ENCODE data around the gene PIP5K1B. TPM values are rescaled to one million over a fixed set of nuclear protein-coding genes. Genes with fewer than 3 reads are reported as not detected.

The PIP5K1B gene
- total RNA-seq, 1 experiment from 2014 or later = 5.2 TPM

GRCh38 chr9:68768619-68769018, 63.6 kb downstream of the PIP5K1B start:
- no peak overlapping the region for H3K4me3 Mint-ChIP-seq
- TF ChIP-seq MAX (CRISPR knock-in tag; IDR thresholded peaks at IDR 0.05) (no peak), ZNF425 (CRISPR knock-in tag; conservative IDR thresholded peaks at IDR 0.05) (no peak), GRHL2 (CRISPR knock-in tag; IDR thresholded peaks at IDR 0.05; ENCODE audit: insufficient replicate concordance, severe bottlenecking) (no peak), SP1 (CRISPR knock-in tag; conservative IDR thresholded peaks at IDR 0.05) (no peak), CTCF (IDR thresholded peaks at IDR 0.05) (no peak), ZNF317 (CRISPR knock-in tag; IDR thresholded peaks at IDR 0.05; ENCODE audit: borderline replicate concordance, low read depth) (no peak), RORB (CRISPR knock-in tag; IDR thresholded peaks at IDR 0.05) (no peak), ZNF219 (CRISPR knock-in tag; IDR thresholded peaks at IDR 0.05; ENCODE audit: borderline replicate concordance) (no peak), CREB1 (CRISPR knock-in tag; IDR thresholded peaks at IDR 0.05) (no peak), TCF7 (CRISPR knock-in tag; IDR thresholded peaks at IDR 0.05; ENCODE audit: low read depth) (no peak), AFF4 (CRISPR knock-in tag; IDR thresholded peaks at IDR 0.05; ENCODE audit: borderline replicate concordance) (no peak), NFATC4 (CRISPR knock-in tag; IDR thresholded peaks at IDR 0.05) (no peak), RELA (CRISPR knock-in tag; IDR thresholded peaks at IDR 0.05; ENCODE audit: borderline replicate concordance) (no peak), SMAD3 (CRISPR knock-in tag; IDR thresholded peaks at IDR 0.05; ENCODE audit: borderline replicate concordance) (no peak), JAZF1 (CRISPR knock-in tag; IDR thresholded peaks at IDR 0.05) (no peak)
- POLR2A ChIA-PET = no interaction called here
- no peak for DNase-seq (ENCODE audit: low spot score)
- CTCF ChIA-PET = no interaction called here
- ATAC-seq = no peak
- no peaks in the 10 kb centered on the region for H3K9me3 Mint-ChIP-seq
- H3K4me1 Mint-ChIP-seq = peaks cover 10% of the 10 kb centered on the region
- no peaks in the 10 kb centered on the region for H3K36me3 Mint-ChIP-seq
- no peaks in the 10 kb centered on the region for H3K27me3 Mint-ChIP-seq (ENCODE audit: low read depth)
- no peak overlapping the region for H3K27ac Mint-ChIP-seq

GRCh38 chr9:68769852-68770251, 64.8 kb downstream of the PIP5K1B start:
- CTCF ChIA-PET = no interaction called here
- Mint-ChIP-seq H3K4me3 (no peak overlapping the region), H3K36me3 (no peaks in the 10 kb centered on the region), H3K27me3 (ENCODE audit: low read depth) (no peaks in the 10 kb centered on the region), H3K9me3 (no peaks in the 10 kb centered on the region), H3K27ac (peak overlapping the region; percentile 9; the same call in 1 of the 2 replicates), H3K4me1 (peaks cover 10% of the 10 kb centered on the region)
- ATAC-seq (no peak), DNase-seq (ENCODE audit: low spot score) (no peak)
- TF ChIP-seq TP53 (CRISPR knock-in tag; IDR thresholded peaks at IDR 0.05) = no peak
- no peak for TF ChIP-seq SOX15 (CRISPR knock-in tag; IDR thresholded peaks at IDR 0.05)
- TF ChIP-seq CREM (CRISPR knock-in tag; IDR thresholded peaks at IDR 0.05) = no peak
- TF ChIP-seq ZNF416 (CRISPR knock-in tag; IDR thresholded peaks at IDR 0.05) = no peak
- TF ChIP-seq ATF1 (CRISPR knock-in tag; IDR thresholded peaks at IDR 0.05) = no peak
- TF ChIP-seq USF2 (CRISPR knock-in tag; IDR thresholded peaks at IDR 0.05) = no peak
- no peak for TF ChIP-seq E2F5 (CRISPR knock-in tag; IDR thresholded peaks at IDR 0.05)
- TF ChIP-seq JUN (CRISPR knock-in tag; IDR thresholded peaks at IDR 0.05) = no peak
- no peak for TF ChIP-seq AFF4 (CRISPR knock-in tag; IDR thresholded peaks at IDR 0.05; ENCODE audit: borderline replicate concordance)
- POLR2A ChIA-PET = no interaction called here

All from WTC11 (cell line).